OCI-LY7 (cell line): ENCODE measurements around the gene FOXI1. TPM values are rescaled to one million over a fixed set of nuclear protein-coding genes. Genes with fewer than 3 reads are reported as not detected.

ENCODE experiments used
- BruUV-seq: library from RNA; stranded (reverse); fragments of 400-500 nt; replicated peaks from 2 replicates; lab custom pipeline; 2021; lab: Mats Ljungman, UMichigan
- CTCF ChIA-PET: fragments of 300-600 bp; sonication (Branson Sonifier 250); formaldehyde crosslinking; loops from one replicate; lab custom pipeline; 2022; ENCODE audit warnings: antibody characterized with exemption; ENCODE audit not compliant: unreplicated experiment; lab: Charles Lee
- POLR2A ChIA-PET: fragments of 300-600 bp; sonication (Branson Sonifier 250); formaldehyde crosslinking; loops from one replicate; lab custom pipeline; 2022; ENCODE audit warnings: antibody characterized with exemption; lab: Charles Lee
- DNase-seq: peaks from one replicate; pipeline ENCODE4 v3.0.0-alpha.2; 2015; ENCODE audit warnings: low spot score
- H2AFZ ChIP-seq: fragments of 200-600 bp; sonication (generic), shearing (Covaris generic); 2 replicates; pipeline ENCODE4 v1.6.1; 2014; ENCODE audit warnings: mild to moderate bottlenecking, antibody characterized with exemption, low read length, moderate library complexity
- H3K27ac ChIP-seq: fragments of 200-600 bp; sonication (generic); 2 replicates; pipeline ENCODE4 v1.5.1; 2014; ENCODE audit warnings: mixed run types, low read depth, mild to moderate bottlenecking, moderate library complexity, low read length, inconsistent platforms; ENCODE audit not compliant: poor library complexity, severe bottlenecking
- H3K36me3 ChIP-seq: fragments of 200-600 bp; sonication (generic); 2 replicates; pipeline ENCODE4 v1.6.1; 2014; ENCODE audit warnings: mild to moderate bottlenecking, antibody characterized with exemption, low read length, moderate library complexity, mixed read lengths; ENCODE audit not compliant: insufficient read depth
- H3K4me1 ChIP-seq: fragments of 200-600 bp; sonication (generic); 2 replicates; pipeline ENCODE4 v1.5.1; 2014; ENCODE audit warnings: mild to moderate bottlenecking, low read length; ENCODE audit not compliant: insufficient read depth, poor library complexity, severe bottlenecking
- H3K4me2 ChIP-seq: fragments of 200-600 bp; sonication (generic); 2 replicates; pipeline ENCODE4 v1.6.1; 2014; ENCODE audit warnings: mild to moderate bottlenecking, low read length
- H3K4me3 ChIP-seq: fragments of 200-600 bp; sonication (generic); 2 replicates; pipeline ENCODE4 v1.5.1; 2014; ENCODE audit warnings: mild to moderate bottlenecking, low read depth, low read length; ENCODE audit not compliant: poor library complexity, severe bottlenecking
- H3K79me2 ChIP-seq: fragments of 200-600 bp; sonication (generic); 2 replicates; pipeline ENCODE4 v1.6.1; 2016; ENCODE audit warnings: low read depth, mild to moderate bottlenecking, low read length, moderate library complexity, mixed read lengths; ENCODE audit not compliant: insufficient read depth
- H3K9me2 ChIP-seq: fragments of 200-600 bp; sonication (generic); 2 replicates; pipeline ENCODE4 v1.6.1; 2016; ENCODE audit warnings: mild to moderate bottlenecking, low read length, mixed read lengths; ENCODE audit not compliant: insufficient read depth
- H3K9me3 ChIP-seq: fragments of 200-600 bp; sonication (generic); 2 replicates; pipeline ENCODE4 v1.6.1; 2014; ENCODE audit warnings: mild to moderate bottlenecking, mixed run types, low read length, mixed read lengths
- H4K20me1 ChIP-seq: fragments of 200-600 bp; sonication (generic); 2 replicates; pipeline ENCODE4 v1.6.1; 2014; ENCODE audit warnings: mild to moderate bottlenecking, antibody characterized with exemption, low read length, moderate library complexity, mixed read lengths; ENCODE audit not compliant: insufficient read depth
- CTCF ChIP-seq: fragments of 200-600 bp; sonication (generic); conservative IDR thresholded peaks from 2 replicates; pipeline ENCODE4 v1.5.1; 2014; ENCODE audit warnings: mild to moderate bottlenecking, antibody characterized with exemption, low read length, moderate library complexity, mixed read lengths
- EZH2phosphoT487 ChIP-seq: fragments of 200-600 bp; sonication (generic); IDR thresholded peaks from 2 replicates; pipeline ENCODE4 v1.6.1; 2018; ENCODE audit warnings: low read depth, borderline replicate concordance, mild to moderate bottlenecking, mixed run types, antibody characterized with exemption, low read length, moderate library complexity, mixed read lengths
- intact Hi-C: fragments of 100-400 bp; cut with micrococcal nuclease; formaldehyde crosslinking; loops from one replicate; pipeline ENCODE4 v1.10.0; 2022; ENCODE audit not compliant: unreplicated experiment
- total RNA-seq, 2 experiments: library from RNA; depleted of rRNA in 1 of 2; stranded (reverse); fragments of >200 nt in 1 of 2; shearing (Covaris generic) in 1 of 2; gene quantifications; 2 replicates each; pipeline ENCODE4 v1.2.3, GENCODE V29; 2014 to 2022

FOXI1 gene
- total RNA-seq, 2 experiments from 2014 or later, result not detected

DNA sequence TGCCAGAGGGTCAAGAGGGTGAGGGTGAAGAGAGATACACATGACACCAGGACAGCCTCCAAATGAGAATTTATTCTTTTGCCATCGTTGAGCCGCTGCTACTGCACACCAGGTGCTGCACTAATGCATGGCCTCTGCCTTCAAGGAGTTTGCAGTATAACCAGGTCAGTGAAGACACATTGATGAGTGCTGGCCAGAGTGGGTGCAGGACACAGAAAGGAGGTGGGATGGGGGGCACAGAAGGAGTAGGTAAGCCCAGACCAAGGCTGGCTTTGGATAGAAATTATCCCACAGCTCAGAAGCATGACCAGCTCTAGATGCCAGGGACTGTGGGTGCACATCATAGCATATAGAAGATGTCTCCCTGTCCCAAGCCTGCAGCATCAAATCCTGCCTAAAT is 38.0 kb downstream of the FOXI1 start:
- TF ChIP-seq EZH2phosphoT487 (no peak), CTCF (no peak)
- no peaks in the 10 kb centered on the region for H3K79me2 ChIP-seq
- intact Hi-C loops, result no loop called here
- H3K9me3 ChIP-seq, result no peaks in the 10 kb centered on the region
- no peaks in the 10 kb centered on the region for H3K9me2 ChIP-seq
- no peak overlapping the region for H3K4me2 ChIP-seq
- ChIA-PET CTCF (no interaction called here), POLR2A (interaction anchor here (0.6 to 1.9 kb wide), 2 partner anchors 12 to 762 kb away, joined by 3 to 4 read pairs; no protein-coding TSS in a partner anchor)
- BruUV-seq, result no TSS peak
- no peak overlapping the region for H3K4me3 ChIP-seq
- H3K36me3 ChIP-seq, result no peaks in the 10 kb centered on the region
- no peaks in the 10 kb centered on the region for H4K20me1 ChIP-seq
- DNase-seq, result no peak
- no peak overlapping the region for H2AFZ ChIP-seq
- no peak overlapping the region for H3K27ac ChIP-seq
- no peaks in the 10 kb centered on the region for H3K4me1 ChIP-seq

DNA sequence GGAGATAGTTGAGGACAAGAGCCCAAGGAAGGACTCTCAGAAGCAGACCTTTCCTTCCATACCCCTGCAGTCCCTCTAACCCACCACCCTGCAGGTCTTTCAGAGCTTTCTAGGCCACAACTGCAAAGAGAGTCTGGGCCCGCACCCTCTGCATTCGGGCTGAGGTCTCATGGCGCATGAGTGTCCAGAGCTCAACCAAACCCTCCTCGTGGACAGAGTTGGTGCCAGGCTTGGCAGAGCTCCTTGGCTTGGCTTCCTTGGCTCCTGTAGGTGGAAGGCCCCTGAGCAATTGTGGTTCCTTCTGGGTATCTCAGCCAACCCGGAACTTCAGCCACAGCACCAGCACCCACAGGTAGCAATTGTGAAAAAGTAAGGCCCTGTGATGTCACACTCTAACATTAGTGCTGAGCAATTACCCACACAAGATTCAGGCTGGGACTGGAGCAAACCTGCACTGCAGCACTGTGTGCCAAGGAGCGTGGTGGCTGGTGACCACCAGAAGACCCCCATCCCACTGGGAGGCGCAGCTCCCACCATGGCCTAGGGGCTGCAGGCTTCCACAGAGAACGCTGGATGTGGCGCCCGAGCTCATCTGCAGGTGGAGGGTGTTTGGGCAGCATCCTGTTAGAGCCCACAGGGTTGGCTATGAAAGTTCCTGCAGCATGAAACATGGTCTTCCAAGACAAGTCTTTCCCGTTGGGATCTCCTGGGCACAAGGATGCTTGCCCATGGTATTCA is 38.8 kb downstream of the FOXI1 start:
- no peak for DNase-seq
- Histone ChIP-seq H2AFZ (no peak overlapping the region; the same call in 1 of the 2 replicates), H3K4me2 (no peak overlapping the region), H3K4me1 (no peaks in the 10 kb centered on the region), H3K27ac (no peak overlapping the region), H3K4me3 (no peak overlapping the region), H3K9me2 (no peaks in the 10 kb centered on the region), H3K79me2 (no peaks in the 10 kb centered on the region), H3K9me3 (no peaks in the 10 kb centered on the region), H3K36me3 (no peaks in the 10 kb centered on the region), H4K20me1 (no peaks in the 10 kb centered on the region)
- TF ChIP-seq CTCF (no peak), EZH2phosphoT487 (no peak)
- no TSS peak for BruUV-seq
- intact Hi-C loops, result no loop called here
- POLR2A ChIA-PET, result interaction anchor here (0.6 kb wide), 2 partner anchors 93 to 763 kb away, joined by 3 read pairs; no protein-coding TSS in a partner anchor
- CTCF ChIA-PET, result no interaction called here

GRCh38 chr5:170145462-170145861 is 39.8 kb downstream of the FOXI1 start:
- no peaks in the 10 kb centered on the region for H3K4me1 ChIP-seq
- intact Hi-C loops, result no loop called here
- no peak overlapping the region; the same call in 1 of the 2 replicates for H3K4me2 ChIP-seq
- H3K9me3 ChIP-seq, result no peaks in the 10 kb centered on the region
- DNase-seq, result peak; percentile 4
- ChIA-PET CTCF (no interaction called here), POLR2A (interaction anchor here (0.6 to 1.1 kb wide), 2 partner anchors 27 to 29 kb away, joined by 3 read pairs; no protein-coding TSS in a partner anchor)
- TF ChIP-seq CTCF (no peak), EZH2phosphoT487 (no peak)
- no TSS peak for BruUV-seq
- no peaks in the 10 kb centered on the region for H3K9me2 ChIP-seq
- no peaks in the 10 kb centered on the region for H3K36me3 ChIP-seq
- no peaks in the 10 kb centered on the region for H3K79me2 ChIP-seq
- H2AFZ ChIP-seq, result peak overlapping the region; percentile 73
- H4K20me1 ChIP-seq, result no peaks in the 10 kb centered on the region
- no peak overlapping the region for H3K4me3 ChIP-seq
- no peak overlapping the region for H3K27ac ChIP-seq
